ENCODE data around the gene AK5. TPM values are rescaled to one million over a fixed set of nuclear protein-coding genes. Genes with fewer than 3 reads are reported as not detected.

The AK5 gene
- total RNA-seq, 1 experiment from 2014 or later: 3.8 TPM

DNA sequence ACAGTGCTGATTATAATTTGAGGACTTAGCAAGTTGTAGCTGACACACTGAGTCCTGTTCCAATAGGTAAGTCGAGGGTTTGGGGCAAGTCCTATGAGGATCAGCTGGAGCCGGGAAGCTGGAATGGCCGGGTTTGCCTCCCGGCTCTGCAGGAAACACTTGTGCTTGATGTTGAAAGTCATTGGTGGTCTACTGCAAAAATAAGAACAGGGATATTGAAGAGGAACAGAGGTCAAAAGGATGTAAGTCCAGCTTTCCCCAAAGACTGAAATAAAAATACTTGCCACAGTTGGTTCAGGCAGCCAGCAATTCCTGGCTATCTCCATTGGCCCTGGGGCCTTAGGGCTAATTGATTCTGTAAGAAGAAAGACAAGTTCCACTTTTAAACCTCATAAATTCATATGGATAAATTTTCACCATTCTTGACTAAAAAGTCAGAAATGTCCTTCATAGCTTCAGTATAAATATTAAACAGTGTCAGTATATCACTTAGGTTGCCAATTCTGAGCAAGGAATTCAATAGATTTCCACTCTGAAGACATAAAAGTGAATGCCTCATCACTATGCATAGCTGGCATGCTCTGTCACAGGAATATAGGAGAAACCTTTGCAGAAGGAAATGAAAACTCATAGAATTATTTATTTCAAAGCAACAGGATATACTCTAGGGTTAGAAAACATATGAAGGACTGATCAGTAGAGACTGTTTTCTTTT lies 165.2 kb downstream of the AK5 start:
- no peaks in the 10 kb centered on the region for H4K20me1 ChIP-seq (ENCODE audit: low read length)
- H3F3A ChIP-seq (ENCODE audit: low read length, unreplicated experiment): peaks cover 6% of the 10 kb centered on the region
- no peaks in the 10 kb centered on the region for H3K79me2 ChIP-seq (ENCODE audit: low read length)
- ChIA-PET CTCF (no interaction called here), POLR2A (ENCODE audit: unreplicated experiment) (no interaction called here)
- no peaks in the 10 kb centered on the region for H3K36me3 ChIP-seq (ENCODE audit: low read depth, low read length)
- DNase-seq (peak; percentile 17), ATAC-seq (peak; percentile 44)
- no TSS peak for BruUV-seq (replicated peaks)
- H3K27ac ChIP-seq (ENCODE audit: low read length): peak overlapping the region; percentile 37
- H3K9ac ChIP-seq (ENCODE audit: low read length): no peak overlapping the region
- peak overlapping the region; percentile 37 for H3K4me2 ChIP-seq (ENCODE audit: low read length)
- no peaks in the 10 kb centered on the region for H3K9me3 ChIP-seq (ENCODE audit: low read length)
- no peak overlapping the region for H3K4me3 ChIP-seq (ENCODE audit: low read length)
- TF ChIP-seq EZH2phosphoT487 (IDR thresholded peaks at IDR 0.05; ENCODE audit: borderline replicate concordance, low read length): no peak
- TF ChIP-seq, protein P1, sequence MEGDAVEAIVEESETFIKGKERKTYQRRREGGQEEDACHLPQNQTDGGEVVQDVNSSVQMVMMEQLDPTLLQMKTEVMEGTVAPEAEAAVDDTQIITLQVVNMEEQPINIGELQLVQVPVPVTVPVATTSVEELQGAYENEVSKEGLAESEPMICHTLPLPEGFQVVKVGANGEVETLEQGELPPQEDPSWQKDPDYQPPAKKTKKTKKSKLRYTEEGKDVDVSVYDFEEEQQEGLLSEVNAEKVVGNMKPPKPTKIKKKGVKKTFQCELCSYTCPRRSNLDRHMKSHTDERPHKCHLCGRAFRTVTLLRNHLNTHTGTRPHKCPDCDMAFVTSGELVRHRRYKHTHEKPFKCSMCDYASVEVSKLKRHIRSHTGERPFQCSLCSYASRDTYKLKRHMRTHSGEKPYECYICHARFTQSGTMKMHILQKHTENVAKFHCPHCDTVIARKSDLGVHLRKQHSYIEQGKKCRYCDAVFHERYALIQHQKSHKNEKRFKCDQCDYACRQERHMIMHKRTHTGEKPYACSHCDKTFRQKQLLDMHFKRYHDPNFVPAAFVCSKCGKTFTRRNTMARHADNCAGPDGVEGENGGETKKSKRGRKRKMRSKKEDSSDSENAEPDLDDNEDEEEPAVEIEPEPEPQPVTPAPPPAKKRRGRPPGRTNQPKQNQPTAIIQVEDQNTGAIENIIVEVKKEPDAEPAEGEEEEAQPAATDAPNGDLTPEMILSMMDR (conservative IDR thresholded peaks at IDR 0.05; ENCODE audit: low read depth, low read length): no peak
- TF ChIP-seq EZH2 (IDR thresholded peaks at IDR 0.05; ENCODE audit: low read length, unreplicated experiment): no peak
- no peak overlapping the region for H2AFZ ChIP-seq (ENCODE audit: low read length)
- peaks cover 20% of the 10 kb centered on the region for H3K4me1 ChIP-seq (ENCODE audit: insufficient read depth, low read length)
- H3K9me2 ChIP-seq (replicated peaks; ENCODE audit: low read length): no peaks in the 10 kb centered on the region
- H3K27me3 ChIP-seq (ENCODE audit: low read length): no peaks in the 10 kb centered on the region
- intact Hi-C loops (cut with micrococcal nuclease): no loop called here

DNA sequence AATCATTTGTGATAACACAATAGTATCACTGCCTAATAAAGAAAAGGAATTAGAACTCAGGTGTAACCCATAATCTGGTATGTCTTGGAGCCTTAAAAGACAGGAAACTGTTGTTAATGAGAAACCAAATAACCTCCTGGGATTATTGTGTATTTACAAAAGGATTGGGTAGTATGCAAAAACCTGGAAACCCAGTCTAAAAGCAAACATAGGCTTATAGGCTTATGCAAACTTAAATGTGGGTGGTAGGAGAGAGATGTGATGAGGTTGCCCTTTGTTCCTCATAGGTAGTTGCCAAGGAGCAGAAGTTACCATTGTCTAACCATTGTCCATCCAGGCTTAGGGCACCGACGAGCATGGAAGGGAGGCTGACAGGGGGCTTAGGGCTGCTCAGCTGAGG lies 165.8 kb downstream of the AK5 start:
- Histone ChIP-seq H3K4me1 (ENCODE audit: insufficient read depth, low read length) (peaks cover 20% of the 10 kb centered on the region), H3K4me2 (ENCODE audit: low read length) (peak overlapping the region; percentile 37), H4K20me1 (ENCODE audit: low read length) (no peaks in the 10 kb centered on the region), H3K27ac (ENCODE audit: low read length) (peak overlapping the region; percentile 40), H3K79me2 (ENCODE audit: low read length) (no peaks in the 10 kb centered on the region), H3K9me2 (replicated peaks; ENCODE audit: low read length) (no peaks in the 10 kb centered on the region), H3K9me3 (ENCODE audit: low read length) (no peaks in the 10 kb centered on the region), H3K36me3 (ENCODE audit: low read depth, low read length) (no peaks in the 10 kb centered on the region), H3K4me3 (ENCODE audit: low read length) (no peak overlapping the region), H2AFZ (ENCODE audit: low read length) (no peak overlapping the region), H3K27me3 (ENCODE audit: low read length) (no peaks in the 10 kb centered on the region), H3K9ac (ENCODE audit: low read length) (no peak overlapping the region), H3F3A (ENCODE audit: low read length, unreplicated experiment) (peaks cover 6% of the 10 kb centered on the region)
- TF ChIP-seq EZH2 (IDR thresholded peaks at IDR 0.05; ENCODE audit: low read length, unreplicated experiment): no peak
- TF ChIP-seq EZH2phosphoT487 (IDR thresholded peaks at IDR 0.05; ENCODE audit: borderline replicate concordance, low read length): no peak
- TF ChIP-seq, protein P1 (conservative IDR thresholded peaks at IDR 0.05; ENCODE audit: low read depth, low read length): no peak
- ChIA-PET POLR2A (ENCODE audit: unreplicated experiment) (no interaction called here), CTCF (no interaction called here)
- ATAC-seq: peak; percentile 95
- BruUV-seq (replicated peaks): no TSS peak
- DNase-seq: peak; percentile 67
- intact Hi-C loops (cut with micrococcal nuclease): no loop called here

DNA sequence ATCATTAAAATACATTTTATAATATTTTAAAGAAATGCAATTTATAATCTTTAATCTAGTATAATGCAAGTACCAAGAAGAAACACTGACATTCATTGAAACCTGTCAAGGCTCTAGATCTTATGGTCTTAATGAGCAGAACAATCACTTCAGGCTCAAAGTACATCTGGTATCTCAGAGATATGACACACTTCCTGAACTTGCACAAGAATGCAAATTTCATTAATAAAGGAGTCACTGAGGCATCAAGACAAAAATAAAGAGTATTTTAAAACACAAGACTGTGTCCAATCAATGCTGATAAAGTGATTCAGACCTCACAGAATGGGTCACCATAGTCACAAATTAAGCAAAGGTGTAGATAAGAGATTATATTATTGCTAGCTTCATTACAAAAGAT lies 178.1 kb downstream of the AK5 start:
- no peak overlapping the region for H2AFZ ChIP-seq (ENCODE audit: low read length)
- H3K4me1 ChIP-seq (ENCODE audit: insufficient read depth, low read length): no peaks in the 10 kb centered on the region
- no peaks in the 10 kb centered on the region for H3K79me2 ChIP-seq (ENCODE audit: low read length)
- DNase-seq (no peak), ATAC-seq (no peak)
- no peaks in the 10 kb centered on the region for H4K20me1 ChIP-seq (ENCODE audit: low read length)
- POLR2A ChIA-PET (ENCODE audit: unreplicated experiment): no interaction called here
- H3K9me3 ChIP-seq (ENCODE audit: low read length): no peaks in the 10 kb centered on the region
- H3K36me3 ChIP-seq (ENCODE audit: low read depth, low read length): no peaks in the 10 kb centered on the region
- intact Hi-C loops (cut with micrococcal nuclease): no loop called here
- no peaks in the 10 kb centered on the region for H3K9me2 ChIP-seq (replicated peaks; ENCODE audit: low read length)
- CTCF ChIA-PET: no interaction called here
- no peaks in the 10 kb centered on the region for H3F3A ChIP-seq (ENCODE audit: low read length, unreplicated experiment)
- H3K4me3 ChIP-seq (ENCODE audit: low read length): no peak overlapping the region
- H3K4me2 ChIP-seq (ENCODE audit: low read length): no peak overlapping the region
- no peak overlapping the region for H3K9ac ChIP-seq (ENCODE audit: low read length)
- no TSS peak for BruUV-seq (replicated peaks)
- H3K27ac ChIP-seq (ENCODE audit: low read length): no peak overlapping the region
- TF ChIP-seq EZH2 (IDR thresholded peaks at IDR 0.05; ENCODE audit: low read length, unreplicated experiment) (no peak), EZH2phosphoT487 (IDR thresholded peaks at IDR 0.05; ENCODE audit: borderline replicate concordance, low read length) (no peak)
- TF ChIP-seq, protein P1 (conservative IDR thresholded peaks at IDR 0.05; ENCODE audit: low read depth, low read length): no peak
- no peaks in the 10 kb centered on the region for H3K27me3 ChIP-seq (ENCODE audit: low read length)
